Measurements from ENCODE around the gene EVX1. TPM values are rescaled to one million over a fixed set of nuclear protein-coding genes. Genes with fewer than 3 reads are reported as not detected.
A peak's percentile ranks its signal among the peaks of the same experiment; 100 is the strongest.

EVX1 gene
- total RNA-seq, 1 experiment from 2014 or later: not detected

DNA sequence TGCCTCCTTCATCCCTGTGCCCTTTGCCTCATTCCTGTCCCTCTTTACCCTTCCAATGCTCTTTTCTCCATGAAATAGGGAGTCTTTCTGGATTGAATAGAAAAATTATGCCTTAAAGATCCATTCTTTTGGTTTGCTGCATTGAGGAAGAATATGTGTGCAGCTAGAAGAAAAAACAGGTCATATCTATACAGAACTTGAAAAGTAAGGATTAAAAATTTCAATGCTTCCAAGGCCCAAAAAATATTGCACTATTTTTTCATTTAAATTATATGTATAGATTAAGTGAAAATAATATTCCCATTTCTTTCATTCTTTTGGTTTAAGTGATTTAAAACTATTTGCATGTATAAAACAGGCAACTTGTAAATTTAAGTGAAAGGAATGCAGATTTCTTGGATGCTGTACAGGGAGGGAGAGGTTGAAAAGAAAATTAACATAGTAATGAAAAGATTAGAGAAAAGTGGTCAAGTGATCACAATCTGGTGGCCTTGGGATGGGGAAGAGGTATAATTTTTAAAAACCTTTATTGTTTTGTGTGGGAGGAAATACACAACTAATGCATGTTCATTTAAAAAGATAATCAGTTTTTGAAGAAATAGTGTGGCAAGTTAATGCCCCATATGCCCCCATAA lies 18.5 kb upstream of the EVX1 start:
- Histone ChIP-seq H2BK20ac (ENCODE audit: low read depth, low read length, poor library complexity, severe bottlenecking) (no peak overlapping the region), H3K56ac (ENCODE audit: insufficient read length, low read depth, low read length) (no peak overlapping the region), H3K18ac (ENCODE audit: insufficient read length, low read depth, low read length) (no peak overlapping the region), H3K4me1 (ENCODE audit: insufficient read depth, low read length) (no peaks in the 10 kb centered on the region; the same call in none of the 2 replicates), H3T11ph (ENCODE audit: low read length) (no peak overlapping the region), H2BK15ac (ENCODE audit: low read depth, low read length) (no peak overlapping the region), H2BK12ac (ENCODE audit: insufficient read length, low read depth, low read length) (no peak overlapping the region), H3K79me2 (ENCODE audit: insufficient read depth, low read length) (no peaks in the 10 kb centered on the region), H2BK5ac (ENCODE audit: insufficient read length, low read length) (no peak overlapping the region), H3K23me2 (ENCODE audit: insufficient read length, low read depth, low read length, poor library complexity, severe bottlenecking) (peaks cover 3% of the 10 kb centered on the region), H2BK120ac (ENCODE audit: low read depth, low read length, poor library complexity, severe bottlenecking) (no peak overlapping the region), H3K27me3 (ENCODE audit: insufficient read depth, low read length) (peaks cover 70% of the 10 kb centered on the region), H3K23ac (ENCODE audit: insufficient read length, low read depth, low read length) (no peak overlapping the region), H4K91ac (ENCODE audit: insufficient read length, low read depth, low read length) (no peak overlapping the region), H3K9ac (ENCODE audit: extremely low read depth, insufficient read length, low read length) (no peak overlapping the region), H3K27ac (ENCODE audit: insufficient read length, low read depth, low read length) (no peak overlapping the region), H3K79me1 (ENCODE audit: insufficient read depth, low read depth, low read length, poor library complexity, severe bottlenecking) (no peaks in the 10 kb centered on the region), H4K20me1 (ENCODE audit: control insufficient read depth, insufficient read depth, insufficient read length) (no peaks in the 10 kb centered on the region), H3K14ac (ENCODE audit: insufficient read depth, low read length) (no peak overlapping the region), H3K9me3 (ENCODE audit: control insufficient read depth, low read depth, low read length) (no peaks in the 10 kb centered on the region), H3K4ac (ENCODE audit: low read depth, low read length) (no peak overlapping the region), H3K4me2 (ENCODE audit: insufficient read depth, insufficient read length, low read length) (no peak overlapping the region), H2AK5ac (ENCODE audit: insufficient read length, low read length) (no peak overlapping the region), H2AFZ (ENCODE audit: low read length) (no peak overlapping the region), H4K8ac (replicated peaks; ENCODE audit: insufficient read length, low read depth, low read length) (no peak overlapping the region), H4K5ac (ENCODE audit: insufficient read length, low read depth, low read length) (no peak overlapping the region)
- peaks cover 98% of the 10 kb centered on the region for H3K27me3 Mint-ChIP-seq (ENCODE audit: low read depth)
- peak overlapping the region in 1 of 3 experiments; percentile 51; a peak in 1 of 7 replicates for H3K27ac Mint-ChIP-seq
- H3K36me3 Mint-ChIP-seq (ENCODE audit: insufficient read depth in 1 of 3, low read depth in 3 of 3): peaks cover 0 to 2% (median 0%) of the 10 kb centered on the region in 3 experiments; a peak in 2 of 7 replicates
- no peak for TF ChIP-seq CTCF (conservative IDR thresholded peaks at IDR 0.05)
- H3K4me3 Mint-ChIP-seq: peak overlapping the region in 1 of 2 experiments; percentile 2; a peak in 1 of 5 replicates
- no peak for DNase-seq
- H3K4me1 Mint-ChIP-seq: peaks cover 15 to 17% of the 10 kb centered on the region in 2 experiments
- H3K9me3 Mint-ChIP-seq: peaks cover 0 to 7% of the 10 kb centered on the region in 2 experiments; a peak in 1 of 5 replicates
